H7 (cell line): ENCODE results near the gene HOXA6. TPM values are rescaled to one million over a fixed set of nuclear protein-coding genes. Genes with fewer than 3 reads are reported as not detected.

ENCODE experiments used
- DNase-seq: peaks from one replicate; pipeline ENCODE4 v3.0.0; 2012
- H3K27me3 ChIP-seq: 2 replicates; pipeline ENCODE4 v1.6.0; 2011; ENCODE audit warnings: mild to moderate bottlenecking, low read length; ENCODE audit not compliant: control insufficient read depth, insufficient read depth
- H3K36me3 ChIP-seq: replicated peaks from 2 replicates; pipeline ENCODE4 v1.5.1; 2011; ENCODE audit warnings: low read length; ENCODE audit not compliant: control insufficient read depth, insufficient read depth
- H3K4me3 ChIP-seq: 2 replicates; pipeline ENCODE4 v1.5.1; 2011; ENCODE audit warnings: low read depth, mild to moderate bottlenecking, control low read depth, low read length, moderate library complexity; ENCODE audit not compliant: insufficient read depth
- total RNA-seq: library from RNA; depleted of rRNA; stranded (reverse); fragments of >200 nt; shearing (Covaris generic); gene quantifications from 2 replicates; pipeline ENCODE4 v1.2.3, GENCODE V29; 2014; rRNA removed

HOXA6 gene
- not detected in 2 replicates for total RNA-seq

- H3K27me3 ChIP-seq = peaks cover 99% of the 10 kb centered on the region
- no peaks in the 10 kb centered on the region for H3K36me3 ChIP-seq
- H3K4me3 ChIP-seq = no peak within 1 kb of the TSS; the same call in 1 of the 2 replicates
- DNase-seq = peak; percentile 81
Observed at GRCh38 chr7:27147199-27148030, at the start of gene HOXA6. HOXA6 (minus strand) TSS chr7:27147774; CDS start chr7:27147749, 25 bp downstream.

- H3K27me3 ChIP-seq = peaks cover 99% of the 10 kb centered on the region
Observed at GRCh38 chr7:27196287-27196767, 48.8 kb upstream of the HOXA6 start.

DNA sequence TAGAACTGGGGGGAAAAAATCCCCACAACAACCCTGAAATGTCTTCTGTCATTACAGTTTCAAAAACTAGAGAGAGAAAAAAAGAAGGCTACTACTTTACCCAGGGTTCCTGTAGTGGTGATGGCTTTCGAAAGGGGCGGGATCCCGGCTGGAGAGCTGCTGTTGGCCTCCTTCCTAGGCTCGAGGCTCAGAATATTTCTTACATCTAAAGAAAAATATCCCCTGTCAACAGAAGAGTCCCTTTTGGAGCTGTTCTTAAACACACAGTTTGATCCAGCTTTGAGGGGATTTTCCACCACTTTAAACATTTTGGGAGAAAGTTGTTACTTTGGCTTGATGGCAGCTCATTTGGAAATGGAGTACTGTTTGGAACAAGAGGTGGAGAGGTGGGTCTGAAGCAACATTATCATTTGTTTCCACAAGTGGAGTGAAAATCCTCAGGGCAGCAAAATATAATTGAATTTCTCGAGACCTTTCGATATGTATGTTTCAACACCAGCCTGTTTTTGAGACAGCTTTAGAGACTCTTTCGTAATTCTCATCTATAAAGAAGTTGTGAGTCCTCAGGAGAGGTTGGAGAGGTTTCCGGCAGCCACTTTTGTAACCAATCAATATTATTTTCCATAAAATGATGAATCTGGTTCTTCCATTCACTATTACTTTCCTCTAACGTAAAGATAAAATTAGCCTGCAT, 47.3 kb upstream of the HOXA6 start:
- H3K36me3 ChIP-seq = no peaks in the 10 kb centered on the region
- no peak for DNase-seq
- no peak overlapping the region for H3K4me3 ChIP-seq
- H3K27me3 ChIP-seq = peaks cover 99% of the 10 kb centered on the region

More at GRCh38 chr7:27196287-27196767, 48.8 kb upstream of the HOXA6 start:
- peak; percentile 85 for DNase-seq
- Histone ChIP-seq H3K36me3 (no peaks in the 10 kb centered on the region), H3K4me3 (no peak overlapping the region)

DNA sequence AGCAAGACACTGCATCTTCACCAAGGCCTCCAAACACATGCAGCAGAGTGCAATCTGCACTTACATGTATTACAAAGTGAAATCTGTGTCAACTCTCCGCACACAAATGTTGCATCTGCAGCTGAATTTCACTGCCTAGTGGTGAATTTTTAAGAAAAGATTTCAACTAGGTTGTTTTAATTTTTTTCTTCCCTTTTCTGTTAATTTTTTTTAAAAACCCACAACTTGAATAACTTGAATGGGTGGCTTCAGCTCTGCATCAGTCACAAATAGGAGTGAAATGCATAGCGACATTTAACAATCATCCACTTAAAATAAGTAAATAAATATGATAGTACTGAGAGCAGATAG, 46.4 kb upstream of the HOXA6 start:
- Histone ChIP-seq H3K27me3 (peaks cover 99% of the 10 kb centered on the region), H3K36me3 (no peaks in the 10 kb centered on the region), H3K4me3 (no peak overlapping the region)
- no peak for DNase-seq

DNA sequence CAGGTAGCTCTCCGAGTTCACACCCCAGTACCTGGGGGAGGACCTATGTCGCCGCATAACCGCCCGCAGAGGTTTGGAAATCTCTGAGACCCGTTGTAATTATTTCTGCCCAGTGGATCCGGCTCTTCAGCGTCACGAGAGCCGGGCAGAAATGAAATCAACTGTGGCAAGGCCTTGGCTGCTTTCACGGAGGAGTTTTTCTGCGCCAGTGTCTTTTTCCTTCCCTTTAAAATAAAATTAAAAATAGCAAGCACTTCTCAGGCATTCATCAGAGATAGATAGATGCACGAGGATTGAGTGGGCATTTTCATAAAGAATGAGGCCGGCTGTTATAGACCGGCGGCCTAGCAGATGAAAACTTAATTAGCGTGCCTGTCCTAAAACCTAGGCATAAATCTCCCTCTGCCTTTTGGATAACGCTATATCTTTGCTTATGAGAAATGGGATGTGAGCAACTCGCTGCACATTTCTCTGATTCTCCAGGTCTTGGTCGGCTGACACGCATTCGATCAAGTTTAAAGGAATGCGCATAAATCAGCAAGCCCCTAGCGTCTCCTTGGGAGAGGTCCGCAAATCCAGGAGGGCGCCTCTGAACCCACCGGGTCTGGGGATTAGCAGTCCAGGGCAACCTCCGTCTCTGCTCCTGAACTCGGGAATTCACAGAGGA, 45.9 kb upstream of the HOXA6 start:
- Histone ChIP-seq H3K4me3 (no peak overlapping the region), H3K36me3 (no peaks in the 10 kb centered on the region), H3K27me3 (peaks cover 99% of the 10 kb centered on the region)
- DNase-seq = peak; percentile 74

DNA sequence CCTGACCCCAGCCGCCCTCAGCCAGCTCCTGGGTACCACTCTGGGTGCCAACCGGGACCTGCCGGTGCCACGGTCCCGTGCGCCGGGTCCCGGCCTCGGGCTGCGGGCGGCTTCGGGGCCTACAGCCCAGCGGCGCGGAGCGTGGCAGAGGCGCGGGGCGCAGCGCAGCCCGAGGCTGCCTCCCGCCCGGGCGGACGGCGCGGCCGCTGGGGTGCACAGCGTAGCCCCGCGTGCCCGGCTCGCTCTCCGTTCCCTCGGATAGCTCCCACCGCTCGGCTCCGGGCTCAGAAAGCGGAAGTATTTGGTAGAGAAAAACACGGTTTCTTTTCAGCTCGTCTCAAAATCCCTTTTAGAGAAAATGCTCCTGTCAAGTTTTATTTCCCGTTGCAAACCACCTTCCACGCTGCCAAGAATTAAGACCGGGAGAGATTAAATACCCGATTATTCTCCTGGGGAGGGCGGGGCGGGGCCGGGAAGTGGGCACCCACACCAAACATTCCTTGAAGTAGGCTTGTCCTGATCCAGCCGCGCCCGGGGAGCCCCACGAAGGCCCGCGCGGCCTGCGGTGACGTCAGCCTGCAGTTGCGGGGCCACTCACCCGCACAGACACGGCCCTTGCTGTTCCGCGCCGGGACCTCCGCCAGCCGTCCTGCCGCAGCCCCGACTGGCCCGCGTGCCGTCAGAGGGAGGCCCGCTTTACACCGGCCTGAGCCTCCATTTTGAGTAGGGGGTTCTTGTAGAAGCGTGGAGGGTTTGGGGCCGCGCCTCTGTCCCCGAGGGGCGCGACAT, 45.2 kb upstream of the HOXA6 start:
- Histone ChIP-seq H3K4me3 (no peak overlapping the region), H3K36me3 (no peaks in the 10 kb centered on the region), H3K27me3 (peaks cover 99% of the 10 kb centered on the region)
- DNase-seq = peak; percentile 73

- peaks cover 99% of the 10 kb centered on the region for H3K27me3 ChIP-seq
- no peak overlapping the region for H3K4me3 ChIP-seq
- peak; percentile 80 for DNase-seq
Observed at GRCh38 chr7:27191833-27192545, 44.4 kb upstream of the HOXA6 start.

GRCh38 chr7:27191161-27191731, 43.7 kb upstream of the HOXA6 start:
- H3K27me3 ChIP-seq = peaks cover 99% of the 10 kb centered on the region
- H3K4me3 ChIP-seq = no peak overlapping the region
- peak; percentile 60 for DNase-seq
- H3K36me3 ChIP-seq = no peaks in the 10 kb centered on the region

More at GRCh38 chr7:27191833-27192545, 44.4 kb upstream of the HOXA6 start:
- H3K36me3 ChIP-seq = no peaks in the 10 kb centered on the region

DNA sequence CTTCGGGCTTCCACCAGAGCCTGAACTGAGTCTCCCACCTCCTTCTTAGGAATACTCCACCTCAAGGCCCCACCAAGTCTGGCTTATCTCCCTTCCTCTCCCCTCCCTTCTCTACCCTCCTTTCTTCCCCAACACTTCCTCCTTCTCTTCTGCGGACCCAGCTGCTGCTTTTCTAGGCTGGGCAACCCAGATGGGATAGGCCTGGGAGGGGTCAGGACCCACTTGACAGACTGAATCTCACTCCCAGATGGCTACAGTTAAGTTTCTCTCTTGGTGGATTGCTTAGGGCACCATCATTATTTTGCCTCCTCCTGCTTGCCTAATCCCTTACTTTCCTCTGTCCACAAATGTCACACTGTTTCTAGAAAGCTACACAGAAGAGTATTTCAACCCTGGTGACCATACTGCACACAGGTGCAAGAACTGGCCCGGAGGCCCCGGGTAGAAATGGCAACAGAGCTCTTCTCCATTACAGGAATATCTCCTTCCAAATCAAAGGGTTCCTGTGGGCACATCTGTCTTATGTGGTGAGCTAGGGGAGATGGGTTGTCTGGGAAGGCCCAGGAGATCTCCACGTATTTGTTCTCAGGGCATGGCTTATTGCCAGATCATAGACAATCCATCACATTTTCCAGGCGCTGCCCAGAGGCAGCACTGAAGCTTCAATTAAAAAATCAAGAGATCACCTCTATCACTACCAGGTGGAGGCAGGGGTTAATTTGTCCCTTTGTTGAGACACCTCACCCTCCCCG, 42.6 kb upstream of the HOXA6 start:
- no peak for DNase-seq
- no peak overlapping the region for H3K4me3 ChIP-seq
- no peaks in the 10 kb centered on the region for H3K36me3 ChIP-seq
- peaks cover 100% of the 10 kb centered on the region for H3K27me3 ChIP-seq

DNA sequence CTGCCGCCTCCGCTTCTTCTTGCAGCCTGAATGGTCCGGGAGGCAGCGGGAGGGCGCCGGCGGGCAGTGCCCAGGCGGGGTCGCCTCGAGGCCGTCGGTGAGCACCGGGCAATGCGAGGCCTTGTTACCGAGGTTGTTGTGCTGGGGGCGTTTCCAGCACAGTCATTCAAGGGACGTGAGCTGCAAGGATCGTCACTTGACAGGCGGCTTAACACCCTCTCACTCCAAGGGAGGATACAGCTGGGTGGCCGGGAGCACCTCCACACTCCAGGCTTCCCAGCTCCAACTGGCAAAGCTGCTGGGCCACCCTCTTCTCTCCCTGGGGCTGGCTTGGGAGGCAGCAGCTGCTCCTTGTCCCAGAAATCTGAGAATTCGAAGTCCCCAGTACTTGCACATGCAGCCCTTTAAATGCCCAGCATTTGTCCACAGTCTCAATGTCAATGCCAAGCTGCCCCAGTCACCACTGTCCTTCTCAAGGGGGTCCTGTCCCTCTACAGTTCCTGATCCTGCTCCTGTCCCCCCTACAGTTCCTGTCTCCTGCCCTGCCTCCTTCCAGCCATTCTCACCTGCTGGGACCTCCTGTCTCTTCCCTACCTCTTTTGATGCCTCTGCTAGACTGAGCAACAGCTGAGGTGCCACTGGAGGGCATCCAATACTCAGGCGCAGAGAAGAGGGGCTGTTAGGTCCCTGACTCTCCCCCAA, 41.9 kb upstream of the HOXA6 start:
- DNase-seq = peak; percentile 75
- H3K36me3 ChIP-seq = no peaks in the 10 kb centered on the region
- peaks cover 100% of the 10 kb centered on the region for H3K27me3 ChIP-seq
- H3K4me3 ChIP-seq = no peak overlapping the region

DNA sequence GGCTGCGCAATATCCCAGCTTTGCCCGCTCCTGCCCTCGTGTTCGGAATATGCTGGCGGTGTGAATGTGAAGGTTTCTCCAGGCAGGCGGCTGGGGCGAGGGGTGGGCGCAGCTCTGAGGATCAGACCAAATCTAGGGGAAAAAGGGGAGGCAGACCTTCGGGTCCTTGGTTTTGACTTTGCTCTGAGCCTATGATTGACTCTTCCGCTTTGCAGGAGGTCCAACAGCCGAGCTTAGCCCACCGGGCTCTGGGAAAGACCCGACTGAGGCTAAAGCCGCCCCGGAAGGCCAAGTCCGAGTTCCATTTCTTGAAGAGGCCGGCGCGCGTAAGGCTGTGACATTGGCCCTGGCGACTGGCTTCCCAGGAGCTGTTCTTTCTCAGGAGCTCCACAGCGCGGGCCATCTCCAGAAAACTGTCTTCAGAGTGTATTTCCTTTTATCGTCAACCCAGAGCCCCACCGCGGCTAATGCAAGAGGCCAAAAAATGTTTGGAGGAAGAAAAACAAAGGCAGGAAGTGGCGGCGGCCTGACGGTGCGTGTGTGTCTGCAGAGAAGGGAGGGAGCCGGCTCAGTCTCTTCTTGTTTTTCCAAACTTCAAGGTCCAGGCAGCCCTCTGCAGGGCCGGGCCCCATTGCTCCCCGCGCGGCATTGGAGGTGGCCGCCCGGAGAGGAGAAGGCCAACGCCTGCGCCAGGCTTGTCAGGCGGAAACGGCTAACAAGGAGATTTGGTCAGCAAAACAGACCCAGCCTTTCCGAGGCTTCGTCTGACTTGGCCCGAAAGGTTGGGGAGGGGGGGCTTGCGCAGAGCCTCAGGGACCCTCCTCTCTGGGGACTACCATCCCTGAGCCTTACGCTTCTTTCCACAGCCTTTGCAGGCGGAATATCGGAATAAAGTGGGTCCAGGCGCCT, 41.1 kb upstream of the HOXA6 start:
- no peaks in the 10 kb centered on the region for H3K36me3 ChIP-seq
- no peak overlapping the region for H3K4me3 ChIP-seq
- DNase-seq = peak; percentile 80
- H3K27me3 ChIP-seq = peaks cover 100% of the 10 kb centered on the region
